ENCODE results near the gene PIP4K2C. TPM values are rescaled to one million over a fixed set of nuclear protein-coding genes. Genes with fewer than 3 reads are reported as not detected.
A peak's percentile ranks its signal among the peaks of the same experiment; 100 is the strongest.

Gene PIP4K2C
- total and polyA plus RNA-seq, 8 donors, result 17.0 to 44.1 (median 21.8) TPM

GRCh38 chr12:57581802-57582201, 9.2 kb upstream of the PIP4K2C start:
- Histone ChIP-seq H3K9me3 (no peaks in the 10 kb centered on the region), H3K27ac (no peak overlapping the region), H3K4me1 (peaks cover 0 to 6% of the 10 kb centered on the region in 2 donors), H3K36me3 (no peaks in the 10 kb centered on the region), H3K27me3 (peaks cover 0 to 34% of the 10 kb centered on the region in 2 donors), H3K4me3 (no peak overlapping the region)
- ATAC-seq (no peak), DNase-seq (no peak)
- no peak for TF ChIP-seq CTCF (IDR thresholded peaks at IDR 0.05)
- intact Hi-C loops (cut with DNase I), result loop anchor here in 1 of 2 donors (2.0 kb wide), 1 partner anchor 41 kb away; no protein-coding TSS in a partner anchor

- Histone ChIP-seq H3K36me3 (no peaks in the 10 kb centered on the region), H3K4me3 (no peak overlapping the region), H3K27me3 (peaks cover 0 to 35% of the 10 kb centered on the region in 2 donors), H3K9me3 (no peaks in the 10 kb centered on the region), H3K4me1 (peaks cover 0 to 6% of the 10 kb centered on the region in 2 donors), H3K27ac (no peak overlapping the region)
- DNase-seq (no peak), ATAC-seq (no peak)
- intact Hi-C loops (cut with DNase I), result loop anchor here in 1 of 2 donors (2.0 kb wide), 1 partner anchor 40 kb away; no protein-coding TSS in a partner anchor
- no peak for TF ChIP-seq CTCF (IDR thresholded peaks at IDR 0.05)
These were observed 8.6 kb upstream of the PIP4K2C start for GRCh38 chr12:57582440-57582839.

- no peak overlapping the region for H3K4me3 ChIP-seq
- H3K4me1 ChIP-seq, result peaks cover 0 to 6% of the 10 kb centered on the region in 2 donors
- peak; percentile 99 for ATAC-seq
- peak; percentile 94 to 98 for TF ChIP-seq CTCF (IDR thresholded peaks at IDR 0.05)
- peak in 3 of 4 donors; percentile 44 to 85 (median 62) for DNase-seq
- H3K9me3 ChIP-seq, result no peaks in the 10 kb centered on the region
- no peak overlapping the region for H3K27ac ChIP-seq
- H3K36me3 ChIP-seq, result no peaks in the 10 kb centered on the region
- intact Hi-C loops (cut with DNase I), result loop anchor here in 1 of 2 donors (2.0 kb wide), 1 partner anchor 40 kb away; no protein-coding TSS in a partner anchor
- peaks cover 0 to 43% of the 10 kb centered on the region in 2 donors for H3K27me3 ChIP-seq
These were observed 7.8 kb upstream of the PIP4K2C start for GRCh38 chr12:57583008-57583831.

- no peak for TF ChIP-seq CTCF (IDR thresholded peaks at IDR 0.05)
- H3K36me3 ChIP-seq, result no peaks in the 10 kb centered on the region
- H3K27me3 ChIP-seq, result peaks cover 0 to 43% of the 10 kb centered on the region in 2 donors
- H3K27ac ChIP-seq, result no peak overlapping the region
- DNase-seq, result no peak
- ATAC-seq, result no peak
- peaks cover 0 to 6% of the 10 kb centered on the region in 2 donors for H3K4me1 ChIP-seq
- intact Hi-C loops (cut with DNase I), result no loop called here
- H3K4me3 ChIP-seq, result no peak overlapping the region
- H3K9me3 ChIP-seq, result no peaks in the 10 kb centered on the region
These were observed 6.9 kb upstream of the PIP4K2C start for GRCh38 chr12:57584050-57584449.

- Histone ChIP-seq H3K27me3 (peaks cover 0 to 43% of the 10 kb centered on the region in 2 donors), H3K9me3 (no peaks in the 10 kb centered on the region), H3K4me1 (peaks cover 0 to 6% of the 10 kb centered on the region in 2 donors), H3K4me3 (no peak overlapping the region), H3K36me3 (no peaks in the 10 kb centered on the region), H3K27ac (no peak overlapping the region)
- TF ChIP-seq CTCF (IDR thresholded peaks at IDR 0.05), result no peak
- DNase-seq (no peak), ATAC-seq (no peak)
- intact Hi-C loops (cut with DNase I), result no loop called here
These were observed 6.3 kb upstream of the PIP4K2C start for GRCh38 chr12:57584690-57585089.
